Forelimb muscle (tissue), 1 donor: ENCODE measurements around the gene MAST2. TPM values are rescaled to one million over a fixed set of nuclear protein-coding genes. Genes with fewer than 3 reads are reported as not detected.
"Not testable (repeated sequence)": the region's sequence is repeated elsewhere in the genome, so short reads cannot be mapped to it uniquely, and the experiment has no call there.

ENCODE experiments used
- DNase-seq: peaks from one replicate; pipeline ENCODE4 v3.0.0-alpha.2; 2013; ENCODE audit warnings: low read depth
- polyA plus RNA-seq: library from polyadenylated mRNA; unstranded; fragments of 120-200 nt; gene quantifications from one replicate; pipeline ENCODE4 v1.2.1, GENCODE V29; 2013; ENCODE audit not compliant: insufficient read length

MAST2 gene
- polyA plus RNA-seq, 1 donor: 82.9 TPM

DNA sequence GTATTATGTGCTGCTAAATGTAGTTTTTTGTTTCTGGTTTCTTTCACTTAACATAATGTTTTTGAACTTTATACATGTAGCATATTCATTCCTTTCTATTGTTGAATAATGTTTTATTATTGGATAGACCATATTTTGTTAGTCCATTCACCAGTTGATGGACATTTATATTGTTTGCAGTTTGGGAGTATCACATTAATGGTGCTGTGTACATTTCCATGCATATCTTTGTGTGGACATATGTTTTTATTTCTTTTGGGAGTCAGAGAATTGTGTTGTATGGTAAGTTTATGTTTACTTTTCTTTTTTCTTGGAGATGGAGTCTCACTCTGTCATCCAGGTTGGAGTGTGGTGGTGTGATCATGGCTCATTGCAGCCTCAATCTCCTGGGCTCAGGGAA, 134.6 kb downstream of the MAST2 start:
- no peak for DNase-seq

GRCh38 chr1:45942411-45942810, 139.0 kb downstream of the MAST2 start:
- no peak for DNase-seq

- DNase-seq: no peak
These were observed 139.8 kb downstream of the MAST2 start for GRCh38 chr1:45943185-45943584.

DNA sequence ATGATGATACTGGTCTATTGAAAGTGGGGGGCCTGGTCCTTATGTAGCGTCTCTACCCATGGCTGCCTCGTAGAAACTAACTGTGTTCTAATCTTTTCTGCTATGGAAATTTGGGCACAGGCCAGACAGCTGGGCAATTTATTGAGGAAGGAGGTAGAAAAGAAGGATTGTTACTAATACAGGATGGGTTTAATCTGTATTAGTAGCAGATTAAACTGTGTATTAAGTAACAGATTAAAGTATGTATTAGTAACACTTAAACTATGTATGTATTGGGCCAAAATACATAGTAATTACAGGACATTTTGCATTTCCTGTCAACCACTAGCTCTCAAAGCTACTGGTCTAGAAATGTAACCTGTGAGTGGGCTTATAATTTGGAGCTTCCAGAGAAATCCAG, 142.0 kb downstream of the MAST2 start:
- no peak for DNase-seq

- not testable (repeated sequence) for DNase-seq
These were observed 146.1 kb downstream of the MAST2 start for GRCh38 chr1:45949462-45949861.

GRCh38 chr1:45952072-45952471, 148.7 kb downstream of the MAST2 start:
- no peak for DNase-seq

DNA sequence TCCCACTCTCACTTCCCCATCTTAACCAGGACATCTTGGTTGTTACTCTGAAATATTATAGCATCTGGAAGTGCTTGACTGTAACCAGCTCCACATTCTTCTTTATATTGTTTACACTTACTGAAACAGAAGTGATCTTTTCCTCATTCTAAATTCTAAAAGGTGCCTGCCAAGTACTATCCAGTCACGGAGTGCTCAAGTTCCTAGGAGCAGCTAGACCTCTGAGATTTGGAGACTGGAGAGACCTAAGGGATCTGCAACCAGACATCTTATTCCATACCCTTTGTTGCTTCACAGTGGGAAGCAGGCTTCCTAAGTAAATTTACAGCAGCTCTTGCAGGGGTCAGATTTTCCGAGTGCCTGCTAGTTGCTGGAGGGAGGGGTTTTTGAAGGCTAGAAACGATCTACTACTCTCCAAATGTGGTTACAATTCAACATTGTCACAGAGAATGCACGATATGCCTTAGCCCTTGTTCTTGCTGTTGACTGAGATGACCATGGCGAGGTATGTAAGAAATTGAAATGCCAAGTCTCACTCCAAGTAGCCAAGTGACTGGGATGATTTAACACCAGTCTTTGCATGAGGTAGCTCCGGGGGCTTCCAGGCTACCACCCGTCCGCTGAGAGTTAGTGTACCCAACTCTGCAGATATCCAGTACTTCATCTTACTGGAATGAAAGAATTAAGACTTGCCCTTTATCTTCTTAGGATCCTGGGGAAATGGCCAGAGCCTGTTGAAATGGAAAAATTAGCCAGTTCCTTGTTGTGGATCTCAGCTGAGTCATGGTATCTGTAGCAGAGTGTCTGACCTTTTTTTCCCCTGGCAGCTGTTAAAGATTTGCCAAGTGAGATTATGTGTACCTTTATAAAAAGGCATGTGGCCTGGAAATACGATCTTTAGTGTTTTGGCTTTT, 150.8 kb downstream of the MAST2 start:
- DNase-seq: no peak

DNA sequence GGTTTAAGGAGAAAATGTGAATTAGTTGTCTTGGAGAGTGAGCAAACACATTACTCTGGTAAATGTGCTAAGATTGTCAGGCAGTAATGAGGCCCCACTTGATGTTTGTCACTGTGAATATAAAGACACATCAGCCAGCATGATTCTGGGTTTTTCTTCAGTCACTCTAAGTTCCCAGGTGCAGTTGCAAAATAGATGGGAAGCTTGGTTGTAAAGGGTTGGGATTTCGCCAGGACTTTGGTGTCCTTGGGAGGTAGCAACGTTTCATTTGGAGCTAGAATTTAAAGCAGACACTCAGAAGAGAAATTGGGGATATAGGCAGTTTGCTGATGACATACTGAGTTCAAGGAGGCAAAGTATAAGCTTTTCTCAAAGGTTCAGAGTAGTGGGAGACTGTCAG, 154.3 kb downstream of the MAST2 start:
- no peak for DNase-seq

- DNase-seq: no peak
These were observed 154.9 kb downstream of the MAST2 start for GRCh38 chr1:45958317-45958716.

DNA sequence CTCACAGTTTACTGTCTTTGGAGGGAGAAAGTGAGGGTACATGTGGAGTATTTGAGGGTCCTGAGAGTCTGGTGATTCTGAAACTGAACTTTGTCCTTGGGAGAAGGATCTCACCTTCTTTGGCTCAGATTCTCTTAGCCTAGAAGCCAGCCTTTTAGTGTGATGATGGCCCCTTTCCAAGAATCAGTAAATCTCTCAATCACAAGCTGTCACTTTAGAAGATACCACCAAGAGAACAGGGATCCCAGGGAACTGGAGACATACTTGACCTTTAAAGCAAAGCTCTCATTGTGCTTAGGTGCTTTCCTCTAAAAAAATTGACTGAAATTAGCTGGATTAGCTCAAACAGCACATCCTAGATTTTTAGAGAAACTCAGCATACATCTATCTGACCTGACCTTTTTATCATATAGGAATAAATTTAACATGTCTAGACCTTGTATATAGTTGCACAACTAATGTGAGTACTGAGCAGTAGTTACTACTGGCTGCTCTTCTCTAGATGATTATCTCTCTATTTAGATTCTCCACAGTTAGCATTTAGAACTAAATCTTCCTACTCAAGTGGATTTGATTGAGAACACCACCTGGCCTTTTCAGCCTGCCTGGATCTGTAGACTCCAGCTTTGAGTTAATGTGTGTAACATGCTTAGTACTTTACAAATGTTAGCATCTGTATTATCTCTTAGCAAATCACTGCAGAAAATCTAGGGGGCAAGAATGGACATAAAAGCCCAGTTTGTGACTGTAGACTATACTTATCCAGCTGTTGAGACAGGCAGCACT, 157.7 kb downstream of the MAST2 start:
- no peak for DNase-seq

- not testable (repeated sequence) for DNase-seq
These were observed 158.5 kb downstream of the MAST2 start for GRCh38 chr1:45961936-45962335.

DNA sequence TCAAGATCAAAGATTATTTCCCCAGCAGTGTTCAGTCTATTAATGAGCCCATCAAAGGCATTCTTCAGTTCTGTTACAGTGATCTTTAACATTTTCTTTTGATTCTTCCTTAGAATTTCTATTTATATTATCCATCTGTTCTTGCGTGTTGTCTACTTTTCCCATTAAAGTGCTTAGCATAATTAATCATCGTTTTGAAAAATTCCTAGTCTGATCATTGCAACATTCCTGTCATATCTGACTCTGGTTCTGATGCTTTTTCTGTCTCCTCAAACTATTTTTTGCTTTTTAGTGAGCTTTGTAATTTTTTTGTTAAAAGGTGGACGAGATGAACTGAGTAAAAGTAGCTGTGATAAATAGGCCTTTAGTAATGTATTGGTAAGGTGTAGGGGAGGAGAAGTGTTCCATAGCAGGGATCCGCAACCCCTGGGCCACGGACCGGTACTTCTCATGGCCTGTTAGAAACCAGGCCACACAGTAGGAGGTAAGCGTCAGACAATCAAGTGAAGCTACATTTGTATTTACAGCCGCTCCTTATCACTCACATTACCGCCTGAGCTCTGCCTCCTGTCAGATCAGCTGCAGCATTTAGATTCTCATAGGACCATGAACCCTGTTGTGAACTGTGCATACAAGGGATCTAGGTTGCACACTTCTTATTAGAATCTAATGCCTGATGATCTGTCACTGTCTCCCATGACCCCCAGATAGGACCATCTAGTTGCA, 165.7 kb downstream of the MAST2 start:
- DNase-seq: no peak

GRCh38 chr1:45969866-45970265, 166.5 kb downstream of the MAST2 start:
- no peak for DNase-seq

DNA sequence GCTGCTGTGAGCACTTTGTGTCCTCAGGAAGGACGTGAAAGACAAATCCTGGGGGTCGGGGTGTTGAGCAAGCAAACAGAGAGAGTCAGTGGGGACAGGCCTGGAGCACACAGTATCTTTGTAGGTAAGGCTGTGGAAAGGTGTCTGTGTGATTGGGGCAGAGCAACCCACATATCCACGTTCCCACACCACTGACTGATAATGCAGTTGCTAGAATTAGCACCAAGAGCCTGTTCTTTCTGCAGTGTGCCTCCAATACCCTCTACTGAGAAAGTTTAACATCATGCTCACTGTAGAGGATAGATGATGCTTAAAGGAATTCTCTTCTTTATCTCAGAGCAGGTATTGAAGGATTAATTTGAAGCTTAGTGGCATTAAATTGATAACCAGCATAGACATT, 167.9 kb downstream of the MAST2 start:
- no peak for DNase-seq

DNA sequence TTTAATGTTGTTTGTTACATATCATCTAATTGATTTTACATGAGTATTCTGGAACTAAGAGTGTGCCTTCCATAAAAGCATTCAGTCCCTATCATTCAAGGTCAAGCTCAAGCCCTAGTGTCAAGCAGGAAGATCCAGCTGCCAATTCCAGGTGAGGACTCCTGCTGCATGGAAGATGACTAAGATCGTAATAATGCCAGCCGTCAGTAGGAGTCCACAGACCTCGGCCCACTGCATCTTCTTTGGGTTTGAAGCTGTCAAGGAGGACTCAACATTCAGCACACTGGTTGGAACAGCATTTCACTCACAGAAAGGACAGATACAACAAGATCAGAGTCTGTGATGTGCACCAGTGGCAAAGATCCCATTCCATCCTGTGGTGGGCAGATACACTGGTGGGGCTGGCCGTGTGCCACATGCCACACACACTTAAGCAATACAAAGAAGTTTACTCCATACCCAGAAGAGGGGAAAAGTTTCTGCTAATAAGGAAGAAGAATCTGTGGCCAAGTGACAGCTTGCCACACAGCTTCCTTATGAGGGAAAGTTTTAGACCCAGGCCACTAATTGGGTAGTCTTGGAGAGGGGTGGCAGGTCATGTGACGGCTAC, 168.6 kb downstream of the MAST2 start:
- no peak for DNase-seq

DNA sequence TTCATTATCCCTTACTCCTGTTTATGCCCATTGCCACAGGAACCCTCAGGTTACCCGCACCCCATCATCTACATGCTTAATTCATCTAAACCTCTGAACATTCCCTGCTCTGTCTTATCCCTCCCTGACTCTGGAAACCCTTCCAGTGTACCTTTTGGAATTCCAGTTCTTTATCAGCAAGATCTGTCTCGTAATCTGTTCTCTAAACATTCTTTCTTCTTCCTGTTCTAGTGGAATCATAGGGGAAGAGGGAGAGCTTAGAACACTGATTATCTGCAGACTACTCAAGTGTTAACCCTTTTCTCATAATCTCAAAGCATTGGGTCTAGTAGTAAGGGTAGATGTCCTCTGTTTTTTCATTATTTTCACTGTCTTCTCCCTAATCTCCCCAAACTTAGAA, 169.2 kb downstream of the MAST2 start:
- DNase-seq: no peak

DNA sequence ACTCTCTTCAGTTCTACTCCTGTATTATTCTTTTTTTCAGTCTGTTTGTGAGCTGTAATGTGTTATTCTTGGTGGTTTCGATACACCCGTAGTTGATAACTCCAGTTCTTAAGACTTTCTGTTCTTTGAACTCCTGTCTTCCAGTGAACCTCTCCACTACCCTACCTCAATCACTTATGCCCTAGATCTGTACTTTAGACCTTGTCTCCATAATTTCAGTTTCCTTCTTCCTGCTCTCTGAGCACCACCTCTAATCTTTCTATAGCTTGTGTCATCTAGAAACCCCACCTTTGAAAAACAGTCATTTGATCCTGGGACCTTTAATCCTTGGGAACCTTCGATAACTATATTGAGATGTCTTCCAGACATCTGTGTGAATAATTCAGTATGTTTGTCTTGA, 169.7 kb downstream of the MAST2 start:
- DNase-seq: no peak

- DNase-seq: no peak
These were observed 171.3 kb downstream of the MAST2 start for GRCh38 chr1:45974541-45975269.

- no peak for DNase-seq
These were observed 173.2 kb downstream of the MAST2 start for GRCh38 chr1:45976623-45977022.

- no peak for DNase-seq
These were observed 175.8 kb downstream of the MAST2 start for GRCh38 chr1:45979074-45979777.
